CD14-positive monocyte (primary cell): ENCODE results near the gene RGS9. TPM values are rescaled to one million over a fixed set of nuclear protein-coding genes. Genes with fewer than 3 reads are reported as not detected.

Source experiments
- DNase-seq, 3 donors: peaks; one replicate each; pipeline ENCODE4 v3.0.0-alpha.2; 2011 to 2022
- H2AFZ ChIP-seq: 2 replicates; pipeline ENCODE4 v1.6.0; 2012; ENCODE audit warnings: mild to moderate bottlenecking, low read depth, low read length, inconsistent platforms; ENCODE audit not compliant: insufficient read depth, poor library complexity, severe bottlenecking
- H3K27ac ChIP-seq, 2 donors: 1 replicate in 1 of 2; 2 replicates in 1 of 2; pipeline ENCODE4 v1.5.1; 2012 to 2013; ENCODE audit warnings: low read length in 2 of 2, control low read depth in 1 of 2, inconsistent platforms in 1 of 2, low read depth in 1 of 2, mild to moderate bottlenecking in 1 of 2
- H3K27me3 ChIP-seq, 2 donors: one replicate each; pipeline versions ENCODE4 v1.6.0 to v1.6.1; 2011 to 2013; ENCODE audit warnings: low read length in 2 of 2; ENCODE audit not compliant: control insufficient read depth in 2 of 2, insufficient read depth in 2 of 2
- H3K36me3 ChIP-seq, 2 donors: replicated peaks in 1 of 2; 1 replicate in 1 of 2; 2 replicates in 1 of 2; pipeline versions ENCODE4 v1.5.1 to v1.6.1; 2012 to 2013; ENCODE audit warnings: low read length in 2 of 2, control low read depth in 1 of 2, inconsistent platforms in 1 of 2, mild to moderate bottlenecking in 1 of 2; ENCODE audit not compliant: insufficient read depth in 2 of 2, control insufficient read depth in 1 of 2
- H3K4me1 ChIP-seq, 2 donors: 1 replicate in 1 of 2; 2 replicates in 1 of 2; pipeline versions ENCODE4 v1.5.1 to v1.6.1; 2012 to 2013; ENCODE audit warnings: low read length in 2 of 2, control low read depth in 1 of 2, inconsistent platforms in 1 of 2, mild to moderate bottlenecking in 1 of 2, moderate library complexity in 1 of 2; ENCODE audit not compliant: insufficient read depth in 2 of 2, control insufficient read depth in 1 of 2
- H3K4me2 ChIP-seq: replicated peaks from 2 replicates; pipeline ENCODE3; 2012; ENCODE audit warnings: low read length, moderate library complexity, mild to moderate bottlenecking; ENCODE audit not compliant: poor library complexity, severe bottlenecking; ENCODE audit errors: extremely low read depth
- H3K4me3 ChIP-seq, 3 experiments: fragments of 200-600 bp in 1 of 3; sonication (generic) in 1 of 3; replicated peaks in 1 of 3; 1 replicate in 2 of 3; 2 replicates in 1 of 3; pipeline ENCODE4 v1.5.1; 2011 to 2013; ENCODE audit warnings: low read length in 3 of 3, mild to moderate bottlenecking in 3 of 3, control low read depth in 2 of 3, low read depth in 2 of 3, inconsistent platforms in 1 of 3, moderate library complexity in 1 of 3
- H3K79me2 ChIP-seq: 2 replicates; pipeline ENCODE4 v1.6.0; 2012; ENCODE audit warnings: mild to moderate bottlenecking, control low read depth, inconsistent platforms, low read length, moderate library complexity; ENCODE audit not compliant: insufficient read depth
- H3K9ac ChIP-seq: 2 replicates; pipeline ENCODE4 v1.6.0; 2017; ENCODE audit warnings: low read length, mild to moderate bottlenecking; ENCODE audit not compliant: insufficient read depth, poor library complexity, severe bottlenecking
- H3K9me3 ChIP-seq, 2 donors: replicated peaks in 1 of 2; 1 replicate in 1 of 2; 2 replicates in 1 of 2; pipeline versions ENCODE4 v1.5.1 to v1.6.1; 2012 to 2013; ENCODE audit warnings: low read length in 2 of 2, control low read depth in 1 of 2; ENCODE audit not compliant: control insufficient read depth in 1 of 2, insufficient read depth in 1 of 2
- H4K20me1 ChIP-seq: 2 replicates; pipeline ENCODE4 v1.6.0; 2012; ENCODE audit warnings: mild to moderate bottlenecking, low read length, control low read depth, moderate library complexity; ENCODE audit not compliant: insufficient read depth
- H3K27ac Mint-ChIP-seq, 7 donors: one replicate each; pipeline ENCODE4 v1.8.0; 2020; ENCODE audit warnings: mild to moderate bottlenecking in 7 of 7, mixed read lengths in 7 of 7, moderate library complexity in 6 of 7, inconsistent platforms in 2 of 7
- H3K27me3 Mint-ChIP-seq, 3 donors: one replicate each; pipeline ENCODE4 v1.8.0; 2021 to 2022; ENCODE audit warnings: low read depth in 3 of 3, mild to moderate bottlenecking in 3 of 3, mixed read lengths in 3 of 3, moderate library complexity in 3 of 3, inconsistent platforms in 1 of 3
- H3K36me3 Mint-ChIP-seq, 2 donors: one replicate each; pipeline ENCODE4 v1.8.0; 2020; ENCODE audit warnings: mixed read lengths in 2 of 2, inconsistent platforms in 1 of 2, mild to moderate bottlenecking in 1 of 2
- H3K4me1 Mint-ChIP-seq: one replicate; pipeline ENCODE4 v1.8.0; 2020; ENCODE audit warnings: mild to moderate bottlenecking, mixed read lengths
- H3K4me3 Mint-ChIP-seq, 2 donors: one replicate each; pipeline ENCODE4 v1.8.0; 2020; ENCODE audit warnings: mild to moderate bottlenecking in 2 of 2, mixed read lengths in 2 of 2, moderate library complexity in 1 of 2
- H3K9me3 Mint-ChIP-seq, 7 donors: one replicate each; pipeline ENCODE4 v1.8.0; 2020 to 2022; ENCODE audit warnings: mixed read lengths in 7 of 7, mild to moderate bottlenecking in 6 of 7, moderate library complexity in 6 of 7, inconsistent platforms in 2 of 7
- WGBS: methylation state at CpG from one replicate; pipeline ENCODE4 v1.1.5; 2013; ENCODE audit warnings: missing lambda C conversion rate; ENCODE audit not compliant: insufficient coverage; 5-methylcytosine and 5-hydroxymethylcytosine counted together
- intact Hi-C, 2 donors: fragments of 100-400 bp; cut with micrococcal nuclease; formaldehyde crosslinking; loops; one replicate each; pipeline versions ENCODE4 v1.15.0 to v1.15.1; 2023
- polyA plus RNA-seq, 3 donors: library from polyadenylated mRNA; depleted of rRNA in 1 of 3; unstranded in 2 of 3; stranded (reverse) in 1 of 3; fragments of 300-500 nt in 2 of 3; fragments of >200 nt in 1 of 3; fragmentation: Illumina TruSeq in 2 of 3; gene quantifications; 1 replicate in 2 of 3; 2 replicates in 1 of 3; pipeline ENCODE4 v1.2.3, GENCODE V29; 2012 to 2021
- TF ChIP-seq, protein P1 (sequence below): fragments of 200-600 bp; IDR thresholded peaks from one replicate; pipeline ENCODE4 v1.8.0; 2022; ENCODE audit warnings: antibody characterized with exemption, mild to moderate bottlenecking

The RGS9 gene
- polyA plus RNA-seq, 3 donors, result 0.08 TPM; not detected in 2

DNA sequence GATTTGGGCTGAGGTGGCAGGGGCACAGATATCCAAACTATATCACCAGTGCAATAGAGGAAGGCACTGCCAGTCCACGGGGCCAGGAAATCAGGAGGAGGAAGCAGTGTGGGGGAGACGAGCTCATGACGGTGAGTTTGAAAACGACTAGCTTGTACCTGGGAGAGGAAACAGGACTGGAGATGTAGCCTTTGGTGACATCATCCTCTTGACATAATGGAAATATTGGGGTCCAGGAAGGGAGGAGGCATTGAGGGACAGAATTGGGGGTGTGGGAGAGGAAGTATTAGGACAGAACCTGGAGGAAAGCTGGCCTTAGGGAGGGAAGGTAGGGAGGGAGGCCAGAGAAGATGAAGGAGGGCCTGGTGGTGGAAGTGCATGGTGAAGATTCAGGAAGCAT, 109.1 kb downstream of the RGS9 start:
- 0% methylated on average over 4 of the region's 4 CpGs for WGBS
- Histone ChIP-seq H3K4me3 (no peak overlapping the region), H2AFZ (no peak overlapping the region), H3K4me2 (no peak overlapping the region), H3K36me3 (no peaks in the 10 kb centered on the region), H3K4me1 (no peaks in the 10 kb centered on the region), H3K9me3 (no peaks in the 10 kb centered on the region), H3K27ac (no peak overlapping the region), H4K20me1 (no peaks in the 10 kb centered on the region), H3K27me3 (peaks cover 0 to 10% of the 10 kb centered on the region in 2 donors), H3K9ac (no peak overlapping the region), H3K79me2 (no peaks in the 10 kb centered on the region)
- peaks cover 22 to 48% (median 26%) of the 10 kb centered on the region in 3 donors for H3K27me3 Mint-ChIP-seq
- no peak overlapping the region for H3K4me3 Mint-ChIP-seq
- no peaks in the 10 kb centered on the region for H3K9me3 Mint-ChIP-seq
- no peak for DNase-seq
- TF ChIP-seq, protein P1, sequence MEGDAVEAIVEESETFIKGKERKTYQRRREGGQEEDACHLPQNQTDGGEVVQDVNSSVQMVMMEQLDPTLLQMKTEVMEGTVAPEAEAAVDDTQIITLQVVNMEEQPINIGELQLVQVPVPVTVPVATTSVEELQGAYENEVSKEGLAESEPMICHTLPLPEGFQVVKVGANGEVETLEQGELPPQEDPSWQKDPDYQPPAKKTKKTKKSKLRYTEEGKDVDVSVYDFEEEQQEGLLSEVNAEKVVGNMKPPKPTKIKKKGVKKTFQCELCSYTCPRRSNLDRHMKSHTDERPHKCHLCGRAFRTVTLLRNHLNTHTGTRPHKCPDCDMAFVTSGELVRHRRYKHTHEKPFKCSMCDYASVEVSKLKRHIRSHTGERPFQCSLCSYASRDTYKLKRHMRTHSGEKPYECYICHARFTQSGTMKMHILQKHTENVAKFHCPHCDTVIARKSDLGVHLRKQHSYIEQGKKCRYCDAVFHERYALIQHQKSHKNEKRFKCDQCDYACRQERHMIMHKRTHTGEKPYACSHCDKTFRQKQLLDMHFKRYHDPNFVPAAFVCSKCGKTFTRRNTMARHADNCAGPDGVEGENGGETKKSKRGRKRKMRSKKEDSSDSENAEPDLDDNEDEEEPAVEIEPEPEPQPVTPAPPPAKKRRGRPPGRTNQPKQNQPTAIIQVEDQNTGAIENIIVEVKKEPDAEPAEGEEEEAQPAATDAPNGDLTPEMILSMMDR, result no peak
- H3K27ac Mint-ChIP-seq, result no peak overlapping the region
- H3K36me3 Mint-ChIP-seq, result no peaks in the 10 kb centered on the region
- intact Hi-C loops, result no loop called here
- H3K4me1 Mint-ChIP-seq, result no peaks in the 10 kb centered on the region

GRCh38 chr17:65249774-65250173, 112.6 kb downstream of the RGS9 start:
- no peak for DNase-seq
- Histone ChIP-seq H3K27me3 (no peaks in the 10 kb centered on the region), H3K27ac (no peak overlapping the region), H3K79me2 (no peaks in the 10 kb centered on the region), H3K9me3 (no peaks in the 10 kb centered on the region), H3K4me3 (no peak overlapping the region), H3K4me2 (no peak overlapping the region), H4K20me1 (no peaks in the 10 kb centered on the region), H2AFZ (no peak overlapping the region), H3K36me3 (no peaks in the 10 kb centered on the region), H3K9ac (no peak overlapping the region), H3K4me1 (no peaks in the 10 kb centered on the region)
- no CpG with 5 or more reads among the region's 2 CpGs for WGBS
- TF ChIP-seq, protein P1, result no peak
- no peaks in the 10 kb centered on the region for H3K36me3 Mint-ChIP-seq
- no peaks in the 10 kb centered on the region for H3K4me1 Mint-ChIP-seq
- H3K9me3 Mint-ChIP-seq, result peaks cover 0 to 5% (median 0%) of the 10 kb centered on the region in 7 donors
- peaks cover 14 to 32% (median 20%) of the 10 kb centered on the region in 3 donors for H3K27me3 Mint-ChIP-seq
- H3K27ac Mint-ChIP-seq, result no peak overlapping the region
- intact Hi-C loops, result no loop called here
- no peak overlapping the region for H3K4me3 Mint-ChIP-seq
